Heart left ventricle (tissue), 13 donors: ENCODE measurements around the gene LMNTD2.

Experiments
- POLR2A ChIP-seq, 2 donors: fragments of 450-650 bp; IDR thresholded peaks; one replicate each; pipeline ENCODE4 v1.6.1; 2017; ENCODE audit warnings: antibody characterized with exemption in 2 of 2, mild to moderate bottlenecking in 2 of 2, moderate library complexity in 2 of 2
- TF ChIP-seq, protein P1 (sequence below), 12 donors: fragments of 200-600 bp; sonication (generic) in 4 of 12; IDR thresholded peaks; one replicate each; pipeline versions ENCODE4 v1.5.0 to v1.8.0; 2018 to 2022; ENCODE audit warnings: antibody characterized with exemption in 12 of 12, mild to moderate bottlenecking in 5 of 12
- donor health status: ischemic (EF 13 %, LVEDD 7.1; RV severe dilation, severe dysfunction).
- donor health status: DM: no; HTN: yes; CAD: no.
- donor health status: DM: no; HTN: no; CAD: no.
- donor health status: ischemic (EF 25% LVEDD 6.9; RV normal size, moderate dysfunction).
- donor health status: ischemic (EF 25% LVEDD 5.7; RV mildly dilated, moderate dysfunction).
- donor health status: ischemic (EF 35%, LVEDD 5.7; RV mildly dilated, moderate dysfunction).
- donor health status: nonischemic (EF 11% LVEDD 7.7; RV severe dilation, severe dysfunction).
- donor health status: DM: yes; HTN: yes; CAD: no.
- donor health status: PGD.
- donor health status: ischemic (EF 29% LVEDD 5.4; RV normal size, mild dysfunction).
- donor health status: nonischemic (EF 23%, LVEDD 6.1; RV moderate dilation, normal function).

DNA sequence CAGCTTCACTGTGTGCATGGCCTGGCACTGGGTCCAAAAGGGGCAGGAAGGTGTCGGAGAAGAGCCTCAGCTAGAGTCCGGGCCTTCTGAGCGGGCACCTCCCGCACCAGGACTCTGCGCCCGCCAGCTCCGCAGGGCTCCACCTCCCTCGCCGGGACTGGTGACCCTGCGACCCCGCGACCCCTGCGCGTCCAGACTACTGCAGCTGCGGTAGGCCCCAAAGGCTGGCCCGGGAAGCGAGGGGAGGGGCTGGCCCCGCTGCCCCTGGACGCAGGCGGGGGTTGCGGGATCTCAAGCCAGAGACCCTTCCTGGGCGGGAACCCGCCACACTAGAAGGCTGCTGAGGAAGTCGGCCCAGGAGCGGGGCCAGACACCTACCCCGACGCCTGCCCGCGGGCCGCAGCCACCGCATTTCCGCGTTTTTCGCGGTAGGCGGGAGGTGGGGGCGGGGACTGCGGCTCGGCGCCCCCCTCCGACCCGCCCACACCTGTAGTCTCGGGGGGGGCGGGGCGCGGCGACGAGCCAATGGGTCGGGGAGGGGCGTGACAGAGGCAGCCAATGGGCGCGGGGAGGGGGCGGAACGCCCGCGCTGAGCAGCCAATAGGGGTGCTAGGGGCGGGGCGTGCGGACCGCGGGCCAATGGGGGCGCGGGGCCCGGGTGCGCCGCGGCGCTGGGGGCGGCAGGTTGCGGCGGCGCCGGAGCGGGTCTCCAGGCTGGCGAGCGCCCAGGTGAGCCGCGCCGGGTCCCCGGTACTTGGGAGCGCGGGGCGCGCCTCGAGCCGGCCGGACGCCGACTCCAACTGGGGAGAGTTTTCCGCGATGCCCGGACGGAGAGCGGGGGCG lies at the start of gene LMNTD2, which contains the start of gene RASSF7:
- TF ChIP-seq, protein P1, sequence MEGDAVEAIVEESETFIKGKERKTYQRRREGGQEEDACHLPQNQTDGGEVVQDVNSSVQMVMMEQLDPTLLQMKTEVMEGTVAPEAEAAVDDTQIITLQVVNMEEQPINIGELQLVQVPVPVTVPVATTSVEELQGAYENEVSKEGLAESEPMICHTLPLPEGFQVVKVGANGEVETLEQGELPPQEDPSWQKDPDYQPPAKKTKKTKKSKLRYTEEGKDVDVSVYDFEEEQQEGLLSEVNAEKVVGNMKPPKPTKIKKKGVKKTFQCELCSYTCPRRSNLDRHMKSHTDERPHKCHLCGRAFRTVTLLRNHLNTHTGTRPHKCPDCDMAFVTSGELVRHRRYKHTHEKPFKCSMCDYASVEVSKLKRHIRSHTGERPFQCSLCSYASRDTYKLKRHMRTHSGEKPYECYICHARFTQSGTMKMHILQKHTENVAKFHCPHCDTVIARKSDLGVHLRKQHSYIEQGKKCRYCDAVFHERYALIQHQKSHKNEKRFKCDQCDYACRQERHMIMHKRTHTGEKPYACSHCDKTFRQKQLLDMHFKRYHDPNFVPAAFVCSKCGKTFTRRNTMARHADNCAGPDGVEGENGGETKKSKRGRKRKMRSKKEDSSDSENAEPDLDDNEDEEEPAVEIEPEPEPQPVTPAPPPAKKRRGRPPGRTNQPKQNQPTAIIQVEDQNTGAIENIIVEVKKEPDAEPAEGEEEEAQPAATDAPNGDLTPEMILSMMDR (IDR thresholded peaks at IDR 0.05), result no peak
- TF ChIP-seq POLR2A (IDR thresholded peaks at IDR 0.05), result peak in 1 of 2 donors; percentile 47
